Stimulated activated CD4-positive, alpha-beta T cell treated with anti-CD3 and anti-CD28 coated beads, Interleukin-2, amount 100 ng/mL, for 48 hours (primary cell): ENCODE results near the gene SPATA2L.
A peak's percentile ranks its signal among the peaks of the same experiment; 100 is the strongest.

Source experiments
- DNase-seq, 2 donors: peaks; one replicate each; pipeline ENCODE4 v3.0.0-alpha.2; 2020

Gene SPATA2L

DNA sequence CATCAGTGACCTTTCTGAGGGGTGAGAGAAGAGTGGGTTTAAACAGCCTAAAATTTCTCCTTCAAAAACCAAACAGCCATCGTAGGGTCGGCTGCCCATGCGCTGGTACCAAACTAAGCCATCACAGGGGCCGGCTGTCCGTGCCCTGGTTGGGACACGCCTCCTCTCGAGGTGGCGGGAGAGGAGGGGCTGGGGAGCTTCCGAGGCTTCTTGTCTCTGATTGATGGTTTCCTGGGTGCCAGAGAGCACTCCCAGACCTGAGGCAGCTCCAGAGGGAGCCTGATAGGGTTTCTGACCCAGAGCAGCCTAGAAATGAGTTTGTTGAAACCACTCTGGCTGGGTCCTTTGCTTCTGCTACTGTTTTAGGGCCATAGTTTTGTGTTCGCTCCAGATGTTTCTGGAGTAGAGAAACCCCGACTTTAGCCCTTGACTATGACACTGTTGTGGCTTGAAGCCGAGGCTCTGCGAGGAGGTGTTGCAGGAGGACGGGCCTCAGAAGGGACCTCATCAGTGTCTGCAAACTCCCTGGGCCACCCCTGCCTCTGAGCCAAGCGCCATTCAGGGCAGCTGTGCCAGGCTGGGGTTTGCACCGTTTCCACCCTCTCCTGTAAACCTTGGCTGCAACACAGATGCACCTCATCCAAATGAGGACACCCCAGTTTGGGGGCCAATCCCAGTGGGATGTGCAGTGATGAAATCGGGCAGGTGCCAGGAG, 26.1 kb upstream of the SPATA2L start:
- DNase-seq: no peak

DNA sequence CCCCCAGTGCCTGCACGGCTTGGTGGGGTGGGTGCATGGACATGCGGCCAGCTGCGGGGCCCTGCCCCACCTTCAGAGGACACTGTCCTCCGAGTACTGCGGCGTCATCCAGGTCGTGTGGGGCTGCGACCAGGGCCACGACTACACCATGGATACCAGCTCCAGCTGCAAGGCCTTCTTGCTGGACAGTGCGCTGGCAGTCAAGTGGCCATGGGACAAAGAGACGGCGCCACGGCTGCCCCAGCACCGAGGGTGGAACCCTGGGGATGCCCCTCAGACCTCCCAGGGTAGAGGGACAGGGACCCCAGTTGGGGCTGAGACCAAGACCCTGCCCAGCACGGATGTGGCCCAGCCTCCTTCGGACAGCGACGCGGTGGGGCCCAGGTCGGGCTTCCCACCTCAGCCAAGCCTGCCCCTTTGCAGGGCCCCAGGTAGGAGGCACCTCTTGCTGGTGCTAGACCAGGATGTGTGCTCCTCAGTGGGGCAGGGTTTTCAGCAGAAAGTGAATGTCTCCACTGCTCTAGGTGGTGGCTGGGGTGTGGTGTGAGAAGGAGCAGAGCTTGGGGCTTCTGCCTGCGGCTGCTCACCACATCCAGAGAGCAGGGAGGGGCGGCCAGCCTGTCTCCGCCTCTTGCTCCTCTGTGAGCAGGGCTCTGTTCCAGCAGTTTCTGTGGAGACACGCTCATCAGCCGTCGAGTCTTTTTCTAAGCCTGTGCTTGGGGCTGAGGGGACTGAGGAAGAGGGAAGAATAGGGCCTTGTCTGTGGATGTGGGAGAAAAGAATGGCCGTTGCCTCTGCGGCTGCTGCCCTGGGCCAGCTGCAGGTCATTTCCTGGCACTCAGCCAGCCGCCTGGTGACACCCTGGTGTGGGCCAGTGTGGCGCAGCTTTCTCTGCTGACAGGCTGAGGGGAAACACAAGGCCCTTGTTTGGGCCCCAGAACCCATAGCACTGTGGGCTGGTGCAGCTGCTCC, 22.1 kb upstream of the SPATA2L start:
- peak; percentile 43 to 49 for DNase-seq

DNA sequence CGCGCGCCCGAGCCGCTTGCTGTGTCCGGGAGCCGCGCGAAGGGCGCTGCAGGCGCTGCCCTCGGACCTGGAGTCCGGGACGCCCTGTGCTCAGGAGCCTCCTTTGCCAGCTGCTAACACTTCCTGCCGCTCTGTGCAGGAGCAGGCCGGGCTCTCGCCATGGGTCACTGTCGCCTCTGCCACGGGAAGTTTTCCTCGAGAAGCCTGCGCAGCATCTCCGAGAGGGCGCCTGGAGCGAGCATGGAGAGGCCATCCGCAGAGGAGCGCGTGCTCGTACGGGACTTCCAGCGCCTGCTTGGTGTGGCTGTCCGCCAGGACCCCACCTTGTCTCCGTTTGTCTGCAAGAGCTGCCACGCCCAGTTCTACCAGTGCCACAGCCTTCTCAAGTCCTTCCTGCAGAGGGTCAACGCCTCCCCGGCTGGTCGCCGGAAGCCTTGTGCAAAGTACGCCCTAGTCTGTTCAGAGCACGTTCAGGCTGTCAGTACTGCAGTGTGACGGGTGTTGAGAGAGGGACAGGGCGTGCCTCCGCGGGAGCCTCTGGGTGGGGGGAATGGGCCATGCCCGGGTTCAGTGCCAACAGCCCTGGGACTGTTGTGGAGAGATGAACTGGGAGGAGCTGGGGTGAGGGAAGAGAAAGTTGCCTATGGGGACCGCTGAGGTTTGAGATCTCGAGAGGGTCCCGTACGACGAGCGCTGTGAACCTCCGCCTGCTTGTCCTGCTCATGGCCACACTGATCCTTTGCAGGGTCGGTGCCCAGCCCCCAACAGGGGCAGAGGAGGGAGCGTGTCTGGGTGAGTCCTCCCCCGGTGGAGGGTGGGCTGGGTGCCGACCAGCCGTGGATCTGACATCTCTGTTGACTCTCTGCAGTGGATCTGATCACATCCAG, 21.1 kb upstream of the SPATA2L start:
- peak; percentile 53 to 61 for DNase-seq

DNA sequence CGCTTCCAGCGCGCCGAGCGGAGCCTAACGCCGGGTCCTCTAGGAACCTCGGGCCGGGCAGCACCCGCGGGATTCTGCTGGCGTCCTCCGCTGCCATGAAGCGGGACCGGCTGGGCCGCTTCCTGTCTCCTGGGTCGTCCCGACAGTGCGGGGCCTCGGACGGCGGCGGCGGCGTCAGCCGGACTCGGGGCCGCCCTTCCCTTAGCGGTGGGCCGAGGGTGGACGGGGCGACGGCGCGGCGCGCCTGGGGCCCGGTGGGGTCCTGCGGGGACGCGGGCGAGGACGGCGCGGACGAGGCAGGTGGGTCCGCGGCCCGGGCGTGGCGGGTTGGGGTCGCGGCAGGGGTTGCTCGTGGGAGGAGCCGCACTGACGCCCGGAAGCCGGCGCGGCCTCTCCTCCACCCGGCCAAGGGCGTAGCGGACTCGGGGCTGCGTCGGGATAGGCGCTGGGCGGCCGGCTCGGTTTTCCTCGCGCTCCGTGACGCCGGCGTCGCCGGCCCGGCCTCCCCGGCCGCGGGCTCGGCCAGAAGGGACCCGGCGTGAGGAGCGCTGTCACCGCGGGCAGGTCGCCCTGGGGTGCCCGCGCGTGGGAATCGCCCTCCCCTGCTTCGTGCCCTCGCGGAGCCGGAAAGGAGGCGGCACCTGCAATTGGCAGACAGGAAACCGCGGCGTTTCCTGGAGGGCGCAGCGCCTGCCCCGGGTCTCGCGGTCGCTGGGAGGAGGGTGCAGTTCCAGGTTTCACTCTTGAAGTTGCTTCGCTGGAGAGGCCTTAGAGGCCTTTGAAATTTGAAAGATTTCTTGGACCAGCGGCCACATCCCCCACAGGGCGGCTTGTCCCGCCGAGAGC, 20.3 kb upstream of the SPATA2L start:
- peak; percentile 64 to 65 for DNase-seq

DNA sequence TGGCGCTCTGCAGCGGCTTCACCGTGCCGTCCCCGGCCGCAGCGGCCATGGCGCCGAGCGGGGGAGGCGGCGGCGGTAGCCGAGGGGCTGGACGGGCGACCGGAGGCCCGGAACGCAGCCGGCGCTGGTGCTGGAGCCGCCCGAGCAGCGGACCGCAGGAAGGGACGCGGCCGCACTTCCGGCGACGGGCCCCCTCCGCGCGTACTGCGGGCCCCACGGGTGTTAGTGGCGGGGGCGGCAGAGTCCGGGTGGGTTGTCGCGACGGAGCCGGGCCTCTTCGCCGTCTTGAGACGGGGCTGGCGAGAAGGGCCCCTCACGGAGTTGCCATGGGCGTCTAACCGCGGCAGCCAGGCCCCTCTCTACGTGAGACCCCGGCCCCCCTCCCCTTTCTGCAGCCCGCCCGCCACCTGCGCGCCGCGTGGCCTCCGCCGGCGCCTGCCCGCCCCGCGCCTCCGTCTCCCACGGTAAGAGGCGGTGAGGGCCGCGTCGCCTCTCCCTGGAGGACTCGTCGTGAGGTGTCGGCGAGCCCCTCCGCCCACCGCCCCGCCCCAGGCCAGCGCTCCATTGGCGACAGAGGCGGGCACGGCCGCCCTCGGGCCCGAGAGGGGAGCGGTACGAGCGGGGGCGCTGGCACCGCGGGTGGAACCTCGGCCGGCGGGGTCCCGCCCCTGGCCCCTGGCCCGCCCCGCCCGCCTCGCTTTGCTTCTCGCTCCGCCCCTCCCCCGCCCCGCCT, 19.5 kb upstream of the SPATA2L start, which contains the start of the genes VPS9D1 and ZNF276:
TSS of gene VPS9D1 (minus strand) at position 86 of the 733 bp plus-strand sequence. CDS start at position 49, 37 bp downstream.
TSS of gene ZNF276 (plus strand) at position 725 of the 733 bp plus-strand sequence. CDS start 104 bp downstream, outside the sequence.
- peak; percentile 81 to 82 for DNase-seq

DNA sequence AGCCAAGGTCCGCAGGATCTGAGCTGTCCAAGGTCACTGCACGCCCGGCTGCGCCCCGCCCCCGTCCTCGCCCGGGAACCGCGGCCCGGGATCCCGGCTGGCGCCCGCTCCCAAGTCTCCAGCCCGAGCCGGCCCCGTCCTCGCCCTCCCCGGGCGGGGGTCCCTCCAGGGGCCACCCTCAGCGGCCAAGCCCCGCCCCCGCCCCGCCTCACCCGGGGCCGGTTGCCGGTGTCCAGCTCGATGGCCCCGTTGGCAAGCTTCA, 19.0 kb upstream of the SPATA2L start:
- DNase-seq: no peak

DNA sequence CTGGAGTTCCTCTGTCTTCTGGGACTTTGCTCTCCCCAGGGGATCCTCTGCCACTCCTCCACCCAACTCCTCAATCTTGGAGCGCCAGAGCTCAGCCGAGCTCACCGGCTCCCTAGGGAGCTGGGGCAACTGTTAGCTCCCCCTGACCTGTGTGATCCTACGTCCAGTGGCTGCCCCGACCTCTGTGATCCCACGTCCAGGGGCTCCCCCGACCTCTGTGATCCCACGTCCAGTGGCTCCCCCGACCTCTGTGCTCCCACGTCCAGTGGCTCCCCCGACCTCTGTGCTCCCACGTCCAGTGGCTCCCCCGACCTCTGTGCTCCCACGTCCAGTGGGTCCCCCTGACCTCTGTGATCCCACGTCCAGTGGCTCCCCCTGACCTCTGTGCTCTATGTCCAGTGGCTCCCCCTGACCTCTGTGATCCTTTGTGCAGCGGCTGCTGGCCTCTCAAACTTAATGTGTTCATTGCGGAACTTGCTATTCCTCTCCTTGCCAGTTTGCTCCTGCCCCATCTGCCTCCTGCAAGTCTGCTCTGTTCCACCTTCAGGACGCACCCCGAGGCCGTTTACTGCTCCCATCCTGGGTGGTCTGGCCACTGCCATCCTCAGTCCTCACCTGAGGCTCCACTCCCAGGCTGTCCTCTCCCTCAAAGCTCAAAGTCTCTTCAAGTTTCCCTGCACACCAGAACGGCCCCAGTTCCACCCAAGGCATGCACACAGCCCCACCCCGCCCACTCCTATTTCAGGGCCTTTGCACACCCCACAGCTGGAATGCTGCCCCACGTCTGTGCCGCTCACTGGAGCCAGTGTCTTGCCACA, 16.4 kb upstream of the SPATA2L start:
- no peak for DNase-seq

DNA sequence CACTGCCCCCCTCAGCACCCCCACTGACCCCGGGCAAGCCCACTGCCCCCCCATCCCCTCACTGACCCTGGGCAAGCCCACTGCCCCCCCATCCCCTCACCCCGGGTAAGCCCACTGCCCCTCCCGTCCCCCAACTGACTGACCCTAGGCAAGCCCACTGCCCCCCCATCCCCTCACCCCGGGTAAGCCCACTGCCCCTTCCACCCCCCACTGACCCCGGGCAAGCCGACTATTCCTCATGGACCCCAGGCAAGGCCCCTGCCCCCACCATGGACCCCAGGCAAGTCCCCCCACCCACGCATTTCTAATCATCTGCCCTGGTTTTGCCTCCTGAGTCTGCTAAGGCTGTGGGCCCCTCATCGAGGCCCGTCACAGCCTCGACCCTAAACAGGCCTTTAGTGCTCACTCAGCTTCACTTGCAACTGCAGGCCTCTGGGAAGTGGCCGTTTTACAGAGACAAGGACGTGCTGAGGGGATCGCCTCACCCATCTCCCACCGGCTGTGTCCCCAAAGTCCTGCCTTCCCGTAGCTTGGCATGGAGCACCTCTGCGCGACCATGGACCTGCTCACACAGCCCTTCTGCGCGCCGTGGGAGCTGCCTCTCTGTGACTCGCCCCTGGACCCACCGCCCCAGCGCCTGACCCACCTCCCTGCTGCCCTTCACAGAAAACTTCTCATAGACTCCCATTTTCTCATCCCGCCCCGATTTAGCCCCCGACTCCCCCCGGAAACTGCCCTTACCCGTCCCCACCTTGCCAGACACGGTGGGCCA, 15.6 kb upstream of the SPATA2L start:
- no peak for DNase-seq

DNA sequence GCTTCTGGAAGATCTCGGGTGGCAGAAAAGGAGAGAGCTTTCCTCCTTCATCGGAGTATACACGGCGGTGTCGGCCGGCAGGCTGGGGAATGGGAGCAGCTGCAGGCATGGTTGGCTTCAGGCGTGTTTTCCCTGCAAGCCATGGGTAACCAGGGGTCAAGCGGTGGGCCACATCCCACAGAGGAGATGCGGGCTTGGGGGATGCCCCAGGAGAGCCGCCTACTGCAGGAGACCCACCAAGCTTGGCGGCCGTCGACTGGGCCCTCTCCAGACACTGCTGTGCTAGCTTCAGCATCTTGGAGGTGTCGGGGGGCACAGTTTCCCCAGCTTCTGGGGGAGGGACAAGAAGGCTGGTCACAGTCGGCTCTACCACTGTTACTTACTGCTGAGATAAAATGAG, 15.0 kb upstream of the SPATA2L start:
- DNase-seq: no peak

DNA sequence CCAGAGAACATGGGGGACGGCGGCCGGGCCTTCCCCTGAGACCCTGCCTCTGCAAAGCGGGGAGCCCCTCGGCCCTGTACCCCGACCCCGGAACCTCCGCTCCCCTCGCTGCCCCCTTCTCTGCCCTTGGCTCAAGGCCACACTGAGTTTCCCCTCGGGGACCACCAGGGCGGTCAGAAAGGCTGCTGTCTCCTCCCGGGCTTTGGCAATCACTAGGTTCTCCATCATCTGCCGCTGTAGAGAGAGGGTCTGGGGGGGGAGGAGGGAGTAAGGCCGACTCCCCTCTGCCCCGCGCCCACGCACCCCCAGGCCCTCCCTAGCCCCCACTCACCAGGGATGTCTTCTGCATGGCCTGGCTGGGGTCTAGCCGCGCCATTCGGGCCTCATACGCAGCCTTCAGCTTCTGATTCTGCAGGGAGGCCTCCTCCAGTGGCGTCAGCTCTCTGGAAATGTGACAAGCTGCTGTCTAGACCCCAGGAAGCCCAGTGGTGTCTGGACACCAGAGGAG, 10.8 kb upstream of the SPATA2L start:
- no peak for DNase-seq

DNA sequence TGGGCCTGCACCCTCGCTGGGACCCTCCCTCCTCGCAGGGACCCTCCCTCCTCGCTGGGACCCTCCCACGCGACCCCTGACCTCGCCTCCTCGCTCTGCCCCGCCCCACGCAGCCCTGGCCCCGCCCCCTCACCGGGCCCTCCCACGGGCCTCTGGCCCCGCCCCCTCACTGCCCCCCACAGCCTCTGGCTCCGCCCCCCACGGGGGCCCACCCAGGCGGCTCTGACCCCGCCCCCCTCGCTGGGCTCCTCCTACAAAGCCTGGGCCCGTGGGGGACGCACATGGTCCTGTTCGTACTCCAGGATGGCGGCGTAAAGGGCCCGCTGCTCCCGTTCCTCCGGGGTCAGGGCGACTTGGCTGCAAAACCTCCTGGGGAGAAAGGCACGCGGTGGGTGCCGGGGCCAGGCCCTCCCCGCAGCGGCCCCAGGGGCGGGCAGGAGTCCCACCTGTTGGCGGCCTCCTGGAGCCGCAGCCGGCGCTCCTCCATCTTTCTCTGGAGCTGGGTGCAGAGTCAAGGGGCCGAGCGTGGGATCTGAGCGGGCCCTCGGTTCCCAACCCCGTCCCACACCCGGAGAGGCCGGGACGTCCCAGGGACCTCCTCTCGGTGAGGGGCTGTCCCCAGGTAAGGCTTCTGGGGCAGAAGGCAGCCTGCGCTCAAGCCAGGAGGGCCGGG, 10.2 kb upstream of the SPATA2L start:
- peak; percentile 82 to 88 for DNase-seq

DNA sequence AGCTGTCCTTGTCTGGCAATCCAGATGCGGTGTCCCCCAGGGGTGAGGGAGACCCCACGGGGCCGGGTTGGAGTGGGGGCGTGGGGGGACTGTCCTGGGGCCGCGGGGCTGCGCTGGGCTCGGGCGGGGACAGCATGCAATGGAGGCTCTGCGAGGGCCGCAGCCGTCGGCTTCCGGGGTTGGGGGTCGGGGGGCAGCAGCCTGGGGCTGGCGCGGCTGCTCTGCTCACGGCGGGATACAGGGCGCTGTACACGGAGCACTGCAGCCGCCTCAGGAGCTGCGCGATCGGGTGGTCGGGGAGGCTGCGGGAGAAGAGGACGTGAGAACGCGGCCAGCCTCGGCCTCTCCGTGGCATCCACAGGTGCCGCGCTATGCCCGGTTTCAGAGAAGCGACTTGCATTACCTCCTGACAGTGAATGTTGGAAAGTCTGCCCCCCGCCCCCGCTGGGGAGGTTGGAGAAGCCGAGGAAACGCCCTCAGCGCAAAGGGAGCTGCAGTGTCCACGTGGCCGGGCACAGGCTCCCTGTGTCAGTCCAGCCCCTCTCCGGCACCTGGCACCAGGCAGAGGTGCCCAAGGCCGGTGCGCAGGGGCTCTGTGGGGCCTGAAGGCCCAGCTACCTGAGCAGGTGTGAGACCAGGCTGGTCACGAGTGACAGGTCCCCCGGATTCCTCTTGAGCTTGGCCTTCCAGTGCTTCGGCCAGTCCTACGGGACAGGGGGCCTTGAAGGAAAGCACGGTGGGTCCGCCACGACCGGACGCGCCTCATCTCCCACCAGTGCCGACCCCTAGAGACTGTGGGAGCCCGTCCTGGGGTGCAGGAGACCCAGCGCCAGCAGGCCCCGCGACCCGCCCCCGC, 9.4 kb upstream of the SPATA2L start:
- no peak for DNase-seq

DNA sequence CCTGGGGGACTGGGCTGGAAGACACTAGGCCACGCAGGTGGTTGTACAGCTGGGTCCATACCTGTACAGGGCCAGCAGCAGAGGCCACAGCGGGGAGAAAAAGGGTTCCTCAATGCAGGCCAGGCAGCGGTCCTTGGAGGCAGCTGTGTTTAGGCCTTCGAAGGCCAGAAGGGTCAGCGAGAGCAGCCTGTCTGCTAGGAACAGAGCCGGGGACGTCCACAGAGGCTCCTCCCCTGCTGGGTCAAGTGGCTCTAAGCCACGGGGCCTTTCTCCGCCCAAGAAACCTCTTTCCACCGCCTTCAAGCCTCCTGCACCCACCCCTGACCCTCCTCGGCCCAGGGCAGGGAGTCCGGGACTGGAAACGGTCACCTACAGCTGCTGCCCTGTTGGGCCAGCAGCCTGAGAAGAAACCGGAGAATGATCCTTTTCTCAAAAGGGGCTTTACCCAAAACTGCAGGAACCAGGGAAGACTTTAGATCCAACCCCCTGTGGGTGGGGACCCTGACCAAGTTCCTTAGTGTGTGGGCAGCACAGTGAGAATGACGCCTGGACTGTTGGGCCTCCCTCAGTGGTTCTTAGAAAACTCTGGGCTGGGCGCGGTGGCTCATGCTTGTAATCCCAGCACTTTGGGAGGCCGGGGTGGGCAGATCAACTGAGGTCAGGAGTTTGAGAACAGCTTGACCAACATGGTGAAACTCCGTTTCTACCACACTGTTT, 8.4 kb upstream of the SPATA2L start:
- DNase-seq: no peak

DNA sequence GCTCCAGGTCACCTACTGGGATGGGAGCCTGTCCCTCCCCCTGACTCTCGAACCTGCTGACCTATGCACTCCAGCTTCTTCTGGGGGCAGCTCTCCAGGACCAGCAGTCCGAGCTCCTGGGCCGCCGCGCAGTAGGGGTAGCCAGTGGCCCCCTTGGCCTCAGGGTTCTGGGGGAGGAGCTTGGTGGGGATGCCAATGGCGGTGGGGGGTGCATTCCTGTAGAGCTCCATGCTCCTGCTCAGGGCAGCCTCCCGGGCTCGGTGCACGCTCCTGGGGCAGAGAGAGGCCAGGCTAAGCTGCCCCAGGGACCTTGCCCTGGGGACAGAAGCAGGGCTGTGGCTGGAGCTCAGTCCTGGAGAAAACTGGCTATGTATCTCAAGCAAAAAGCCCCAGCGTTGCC, 7.7 kb upstream of the SPATA2L start:
- DNase-seq: no peak

DNA sequence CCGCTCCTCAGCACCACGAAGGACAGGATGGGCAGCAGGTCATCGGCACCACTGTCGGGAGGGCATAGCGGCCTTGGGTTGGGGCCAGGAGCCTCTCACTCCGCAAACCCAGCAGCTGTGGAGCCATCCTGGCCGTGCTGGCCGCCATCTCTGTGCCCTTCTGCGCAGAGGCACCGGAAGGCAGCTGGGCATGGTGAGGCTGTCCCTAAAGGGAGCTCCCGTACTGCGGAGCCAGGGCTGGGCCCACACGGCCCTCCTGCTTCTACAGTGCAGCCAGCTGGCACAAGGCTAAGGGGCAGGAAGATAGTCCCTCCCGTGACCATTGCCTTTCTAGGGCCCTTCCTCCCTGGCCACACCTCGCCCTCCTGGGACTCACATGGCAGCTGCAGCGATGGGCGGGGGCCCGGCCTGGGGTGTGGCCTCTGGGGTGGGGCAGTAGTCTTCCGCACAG, 7.0 kb upstream of the SPATA2L start:
- DNase-seq: no peak

DNA sequence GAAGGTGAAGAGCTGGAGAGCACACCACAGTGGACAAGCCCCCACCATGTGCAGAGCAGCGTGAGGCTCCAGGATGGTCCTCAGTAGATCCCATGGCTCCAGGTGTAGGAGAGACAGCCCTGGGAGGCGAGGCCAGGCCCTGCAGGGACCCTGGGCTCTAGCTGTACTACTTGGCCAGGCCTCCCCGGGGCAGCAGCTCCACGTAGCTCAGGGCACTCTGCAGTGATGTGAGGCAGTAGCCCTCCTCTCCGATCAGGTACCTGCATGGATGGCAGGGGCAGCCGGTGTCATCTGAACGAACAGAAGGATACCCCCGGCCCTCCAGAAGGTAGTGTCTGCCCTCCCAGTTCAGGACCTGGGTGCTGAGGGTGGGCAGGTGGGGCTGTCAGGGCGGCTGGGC, 6.2 kb upstream of the SPATA2L start:
- no peak for DNase-seq
